ENCODE measurements around the gene C6. TPM values are rescaled to one million over a fixed set of nuclear protein-coding genes. Genes with fewer than 3 reads are reported as not detected.

The C6 gene
- total and polyA plus RNA-seq, 11 donors, result 3.2 to 151 (median 61.9) TPM

DNA sequence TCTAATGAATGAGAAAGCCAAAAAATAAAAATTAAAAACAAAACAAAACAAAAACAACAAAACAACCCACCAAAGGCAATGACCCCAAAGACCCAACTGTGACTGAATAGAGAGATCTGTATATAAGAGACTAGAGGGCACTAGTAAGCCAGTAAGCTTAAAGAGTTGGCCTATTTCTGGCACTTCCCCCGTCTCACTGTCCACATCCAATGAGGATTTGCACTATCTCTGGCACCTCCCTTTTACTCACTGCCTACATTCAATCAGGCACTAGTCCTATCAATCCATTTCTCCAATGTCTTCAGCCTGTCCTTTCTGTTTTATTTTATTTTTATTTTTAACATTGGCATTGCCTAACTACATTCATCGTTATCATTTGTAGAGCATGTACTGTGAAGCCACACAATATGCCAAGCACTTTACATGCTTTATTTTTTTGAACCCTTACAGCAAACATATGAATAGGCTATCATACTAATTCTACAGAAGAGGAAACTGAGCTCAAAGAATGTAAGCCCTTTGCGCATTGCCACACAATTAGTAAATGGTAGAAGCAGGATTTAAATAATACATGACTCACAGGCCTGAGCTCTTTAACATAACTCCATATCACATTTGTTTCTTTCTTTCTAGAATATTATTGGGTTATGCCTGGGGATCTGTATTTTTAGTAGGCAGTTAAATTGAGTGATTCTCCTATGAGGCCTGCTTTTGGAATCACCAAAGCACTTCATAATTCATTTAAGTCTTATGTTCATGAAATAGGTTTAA is 70.0 kb downstream of the C6 start:
- peak in 1 of 12 donors; percentile 18 for TF ChIP-seq CTCF (IDR thresholded peaks at IDR 0.05)
- no peak for TF ChIP-seq POLR2A (IDR thresholded peaks at IDR 0.05)
- H3K36me3 ChIP-seq, result peaks cover 0 to 19% (median 0%) of the 10 kb centered on the region in 9 donors
- intact Hi-C loops (cut with DNase I), result no loop called here
- no peak for DNase-seq
- peaks cover 0 to 6% (median 0%) of the 10 kb centered on the region in 12 donors for H3K9me3 ChIP-seq
- H3K4me1 ChIP-seq, result no peaks in the 10 kb centered on the region
- ATAC-seq, result peak; percentile 18 to 76 (median 53)
- no peaks in the 10 kb centered on the region for H3K27me3 ChIP-seq
- peak overlapping the region in 1 of 12 donors; percentile 12 for H3K27ac ChIP-seq
- WGBS, 4 donors, result 56 to 63% (median 60%) methylated on average over 3 of the region's 3 CpGs
- H3K4me3 ChIP-seq, result no peak overlapping the region

- no peak for DNase-seq
- no peaks in the 10 kb centered on the region for H3K4me1 ChIP-seq
- H3K4me3 ChIP-seq, result no peak overlapping the region
- intact Hi-C loops (cut with DNase I), result no loop called here
- H3K36me3 ChIP-seq, result no peaks in the 10 kb centered on the region
- 30 to 64% (median 40%) methylated on average over 1 of the region's 1 CpG for WGBS, 4 donors
- no peak overlapping the region for H3K27ac ChIP-seq
- H3K9me3 ChIP-seq, result no peaks in the 10 kb centered on the region
- TF ChIP-seq POLR2A (IDR thresholded peaks at IDR 0.05) (no peak), CTCF (IDR thresholded peaks at IDR 0.05) (no peak)
- no peaks in the 10 kb centered on the region for H3K27me3 ChIP-seq
- ATAC-seq, result no peak
Observed at GRCh38 chr5:41127967-41128690, 85.2 kb downstream of the C6 start.

DNA sequence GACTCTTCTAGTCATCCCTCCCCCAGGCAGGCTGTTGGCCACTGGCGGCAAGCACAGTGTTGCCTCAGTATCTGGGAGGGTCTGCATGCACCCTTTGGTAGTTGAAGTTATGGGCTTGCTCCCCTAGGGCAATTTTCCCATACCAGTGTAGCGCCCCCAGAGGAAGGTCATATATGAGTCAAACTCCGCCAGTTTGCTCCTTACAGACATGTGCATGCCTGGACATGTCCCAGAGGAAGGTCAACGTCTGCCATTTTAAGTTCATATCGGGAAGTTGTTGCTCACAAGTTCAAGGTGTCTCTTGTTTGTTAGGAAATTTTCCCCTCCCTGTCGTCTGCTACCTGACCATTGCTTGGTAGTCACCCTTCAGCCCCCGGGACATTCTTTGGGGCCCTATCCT is 90.9 kb downstream of the C6 start:
- Histone ChIP-seq H3K27me3 (no peaks in the 10 kb centered on the region), H3K27ac (no peak overlapping the region), H3K9me3 (no peaks in the 10 kb centered on the region), H3K36me3 (no peaks in the 10 kb centered on the region), H3K4me3 (no peak overlapping the region), H3K4me1 (no peaks in the 10 kb centered on the region)
- intact Hi-C loops (cut with DNase I), result no loop called here
- DNase-seq (no peak), ATAC-seq (no peak)
- TF ChIP-seq POLR2A (IDR thresholded peaks at IDR 0.05), result no peak
- no peak for TF ChIP-seq CTCF (IDR thresholded peaks at IDR 0.05)
- 91 to 97% (median 95%) methylated on average over 7 of the region's 7 CpGs for WGBS, 4 donors

DNA sequence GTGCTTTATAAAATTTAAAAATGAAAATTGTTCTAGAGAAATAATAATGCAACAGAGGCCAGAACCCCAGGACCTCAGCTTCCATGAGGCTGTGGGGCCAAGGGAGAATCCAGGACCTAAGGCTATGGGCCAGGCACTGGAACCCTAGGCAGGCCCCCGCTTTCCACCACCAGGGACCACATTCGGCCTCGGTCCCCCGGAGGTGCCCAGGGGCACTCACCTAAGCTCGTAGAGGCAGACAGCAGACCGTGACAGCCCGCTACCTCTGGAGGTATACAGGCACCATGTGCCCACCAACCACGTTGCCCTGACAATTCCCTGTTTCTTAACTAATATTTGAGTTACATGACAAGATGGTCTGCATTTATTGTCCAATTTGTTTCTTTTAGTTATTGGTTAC is 92.7 kb downstream of the C6 start:
- no peaks in the 10 kb centered on the region for H3K36me3 ChIP-seq
- intact Hi-C loops (cut with DNase I), result no loop called here
- H3K27me3 ChIP-seq, result no peaks in the 10 kb centered on the region
- H3K4me1 ChIP-seq, result no peaks in the 10 kb centered on the region
- H3K27ac ChIP-seq, result no peak overlapping the region
- TF ChIP-seq POLR2A (IDR thresholded peaks at IDR 0.05) (no peak), CTCF (IDR thresholded peaks at IDR 0.05) (no peak)
- peak in 1 of 5 donors; percentile 44 for DNase-seq
- ATAC-seq, result no peak
- WGBS, 4 donors, result 93 to 97% (median 96%) methylated on average over 8 of the region's 8 CpGs
- H3K9me3 ChIP-seq, result no peaks in the 10 kb centered on the region
- no peak overlapping the region for H3K4me3 ChIP-seq

All from heart left ventricle (tissue), 16 donors.